HT1080 (cell line): ENCODE measurements around the gene OR6B3. TPM values are rescaled to one million over a fixed set of nuclear protein-coding genes. Genes with fewer than 3 reads are reported as not detected.
A peak's percentile ranks its signal among the peaks of the same experiment; 100 is the strongest.
"Not testable (repeated sequence)": the region's sequence is repeated elsewhere in the genome, so short reads cannot be mapped to it uniquely, and the experiment has no call there.

ENCODE experiments used
- DNase-seq: peaks from one replicate; pipeline ENCODE4 v3.0.0-alpha.2; 2015; ENCODE audit warnings: low read depth
- total RNA-seq: library from RNA; depleted of rRNA; stranded (reverse); fragments of >200 nt; shearing (Covaris generic); gene quantifications from 2 replicates; pipeline ENCODE4 v1.2.3, GENCODE V29; 2014

The OR6B3 gene
- total RNA-seq, 1 experiment from 2014 or later: not detected

DNA sequence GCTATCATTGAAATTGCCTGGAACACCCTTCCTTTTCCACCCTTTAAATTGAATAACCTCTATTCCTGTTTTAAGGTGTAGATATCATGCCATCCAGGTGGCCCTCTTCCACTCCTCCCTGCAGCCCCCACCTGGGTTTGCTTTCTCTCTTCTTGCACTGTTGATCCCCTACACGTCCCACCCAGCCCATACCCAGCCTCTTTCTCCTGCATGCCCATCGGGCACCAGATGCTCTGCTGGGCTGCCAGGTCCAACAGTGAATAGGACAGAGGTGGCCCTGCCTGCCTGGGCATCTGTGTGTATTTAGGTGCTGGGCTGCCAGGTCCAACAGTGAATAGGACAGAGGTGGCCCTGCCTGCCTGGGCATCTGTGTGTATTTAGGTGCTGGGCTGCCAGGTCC is 9.2 kb downstream of the OR6B3 start:
- not testable (repeated sequence) for DNase-seq

DNA sequence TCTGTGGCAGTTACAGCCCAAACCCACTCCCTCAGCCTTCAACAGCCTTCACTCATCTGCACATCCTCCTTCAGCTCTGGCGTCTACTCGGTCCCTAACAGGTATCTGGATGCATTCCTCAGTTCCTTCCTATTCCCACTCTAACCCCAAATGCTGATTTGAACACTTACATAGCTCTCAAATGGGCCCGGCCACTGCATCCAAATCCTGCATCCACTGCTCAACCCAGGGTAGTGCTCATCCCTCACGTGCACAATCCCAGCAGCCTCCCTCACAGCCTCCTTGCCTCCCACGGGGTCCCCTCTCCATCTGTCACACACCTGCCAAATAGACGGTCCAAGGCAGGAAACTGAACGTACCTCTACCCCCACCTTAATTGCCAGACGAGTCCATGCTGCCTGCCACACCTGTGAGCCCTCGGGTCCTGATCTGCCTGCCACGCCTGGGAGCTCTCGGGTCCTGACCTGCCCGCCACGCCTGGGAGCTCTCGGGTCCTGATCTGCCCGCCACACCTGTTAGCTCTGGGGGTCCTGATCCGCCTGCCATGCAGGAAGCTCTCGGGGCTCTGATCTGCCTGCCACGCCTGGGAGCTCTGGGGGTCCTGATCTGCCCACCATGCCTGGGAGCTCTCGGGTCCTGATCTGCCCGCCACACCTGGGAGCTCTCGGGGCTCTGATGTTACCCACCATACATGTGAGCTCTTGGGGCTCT is 9.9 kb downstream of the OR6B3 start:
- DNase-seq: no peak

DNA sequence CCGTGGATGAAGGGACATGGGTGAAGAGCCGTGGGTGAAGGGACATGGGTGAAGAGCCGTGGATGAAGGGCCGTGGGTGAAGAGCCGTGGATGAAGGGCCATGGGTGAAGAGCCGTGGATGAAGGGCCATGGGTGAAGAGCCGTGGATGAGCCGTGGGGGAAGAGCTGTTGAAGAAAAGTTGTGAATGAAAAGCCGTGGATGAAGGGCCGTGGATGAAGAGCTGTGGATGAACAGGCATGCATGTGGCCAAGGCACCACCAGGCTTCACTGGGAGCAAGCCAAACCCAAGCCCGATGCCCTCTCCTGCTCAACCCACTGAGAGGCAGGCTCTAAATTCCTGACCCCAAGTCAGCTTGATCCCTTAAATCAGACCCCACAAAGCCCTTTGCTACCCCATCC is 10.6 kb downstream of the OR6B3 start:
- DNase-seq: no peak

DNA sequence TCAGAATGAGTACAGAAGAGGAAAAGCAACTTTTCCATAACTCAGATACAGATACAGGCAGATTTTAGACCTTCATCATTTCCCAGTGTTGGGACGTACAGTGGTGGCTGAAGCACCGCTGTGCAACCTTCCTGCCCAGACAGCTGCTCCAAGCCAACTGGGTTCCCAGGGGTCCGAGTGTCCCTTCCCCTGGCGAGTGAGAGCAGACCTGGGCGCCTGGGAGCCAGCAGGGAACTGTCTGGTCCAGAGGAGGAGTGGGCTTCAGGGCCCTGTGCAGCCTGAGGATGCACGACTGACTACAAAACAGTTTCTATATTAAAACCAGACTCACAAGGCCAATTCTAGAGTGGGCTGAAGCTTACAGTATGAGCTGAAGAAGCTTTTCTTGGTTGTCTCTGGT is 12.0 kb downstream of the OR6B3 start:
- no peak for DNase-seq

DNA sequence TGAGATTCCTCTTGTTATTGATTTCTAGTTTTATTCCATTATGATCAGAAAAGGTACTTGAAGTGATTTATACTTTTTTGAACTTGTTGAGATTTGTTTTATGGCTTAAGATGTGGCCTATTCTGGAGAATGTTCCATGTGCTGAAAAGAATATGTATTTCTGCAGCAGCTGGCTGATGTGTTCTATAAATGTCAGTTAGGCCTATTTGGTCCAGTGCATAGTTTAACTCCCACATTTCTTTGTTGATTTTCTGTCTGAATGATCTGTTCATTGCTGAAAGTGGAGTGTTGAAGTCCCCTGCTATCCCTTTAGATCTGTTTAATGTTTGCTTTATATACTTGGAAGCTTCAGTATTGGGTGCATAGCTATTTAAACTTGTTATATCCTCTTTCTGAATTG is 16.0 kb downstream of the OR6B3 start:
- no peak for DNase-seq

DNA sequence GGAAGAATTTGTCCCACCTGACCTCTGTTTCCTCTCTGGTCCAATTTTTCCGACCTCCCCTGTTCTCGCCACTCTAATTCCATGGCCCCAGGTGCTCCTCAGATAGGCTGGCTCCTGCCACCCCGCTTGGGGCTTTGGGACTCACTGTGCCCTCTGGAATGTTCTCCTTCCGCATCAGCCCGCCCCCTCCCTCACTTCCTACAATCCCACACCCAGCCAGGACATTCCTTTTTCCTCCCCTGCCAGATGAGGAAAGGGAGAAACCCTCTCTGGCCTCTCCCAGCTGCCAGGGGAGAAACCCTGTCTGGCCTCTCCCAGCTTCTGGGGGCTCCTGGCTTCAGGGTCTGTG is 20.0 kb downstream of the OR6B3 start:
- no peak for DNase-seq

DNA sequence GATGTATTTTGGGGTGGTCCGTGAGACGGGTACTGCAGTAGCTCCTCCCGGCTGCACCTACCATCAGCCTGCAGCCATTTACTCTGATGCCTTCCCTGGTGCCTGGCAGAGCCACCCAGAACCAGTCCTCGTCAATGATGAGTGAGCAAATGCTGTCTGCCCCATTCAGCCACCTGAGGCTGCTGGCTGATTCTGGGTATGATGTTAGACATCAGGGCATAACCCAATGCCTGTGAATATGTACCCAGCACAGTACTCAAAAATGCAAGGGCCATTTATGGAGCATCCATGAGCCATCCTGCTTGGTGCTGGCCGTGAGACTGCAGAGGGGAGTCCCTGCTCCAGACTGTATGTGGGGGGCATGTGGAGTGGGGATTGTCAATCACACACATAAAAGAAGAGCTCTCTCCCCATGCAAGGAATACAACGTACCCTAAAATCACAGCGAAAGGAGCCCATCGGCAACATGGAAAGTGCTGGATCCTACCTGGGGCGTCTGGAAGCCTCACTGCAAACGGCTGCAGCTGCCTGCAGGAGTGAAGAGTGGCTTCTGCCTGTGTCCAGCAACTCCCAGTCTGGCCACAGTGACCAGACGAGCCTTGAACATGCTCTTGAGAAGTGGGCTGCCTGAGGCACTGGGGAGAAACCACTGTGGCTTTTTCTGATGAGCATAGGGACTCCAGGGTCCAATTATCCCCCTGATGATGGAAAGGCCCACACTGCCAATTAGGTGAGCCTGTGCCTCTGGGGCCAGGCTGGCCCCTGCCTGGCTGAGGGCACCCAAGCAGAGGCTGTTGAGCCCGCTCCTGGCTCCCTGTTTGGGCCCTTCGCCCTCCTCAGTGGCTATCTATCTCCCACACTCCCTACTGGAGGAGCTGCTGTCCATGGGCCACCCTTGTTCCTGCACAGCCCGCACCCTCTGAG is 20.7 kb downstream of the OR6B3 start:
- no peak for DNase-seq

DNA sequence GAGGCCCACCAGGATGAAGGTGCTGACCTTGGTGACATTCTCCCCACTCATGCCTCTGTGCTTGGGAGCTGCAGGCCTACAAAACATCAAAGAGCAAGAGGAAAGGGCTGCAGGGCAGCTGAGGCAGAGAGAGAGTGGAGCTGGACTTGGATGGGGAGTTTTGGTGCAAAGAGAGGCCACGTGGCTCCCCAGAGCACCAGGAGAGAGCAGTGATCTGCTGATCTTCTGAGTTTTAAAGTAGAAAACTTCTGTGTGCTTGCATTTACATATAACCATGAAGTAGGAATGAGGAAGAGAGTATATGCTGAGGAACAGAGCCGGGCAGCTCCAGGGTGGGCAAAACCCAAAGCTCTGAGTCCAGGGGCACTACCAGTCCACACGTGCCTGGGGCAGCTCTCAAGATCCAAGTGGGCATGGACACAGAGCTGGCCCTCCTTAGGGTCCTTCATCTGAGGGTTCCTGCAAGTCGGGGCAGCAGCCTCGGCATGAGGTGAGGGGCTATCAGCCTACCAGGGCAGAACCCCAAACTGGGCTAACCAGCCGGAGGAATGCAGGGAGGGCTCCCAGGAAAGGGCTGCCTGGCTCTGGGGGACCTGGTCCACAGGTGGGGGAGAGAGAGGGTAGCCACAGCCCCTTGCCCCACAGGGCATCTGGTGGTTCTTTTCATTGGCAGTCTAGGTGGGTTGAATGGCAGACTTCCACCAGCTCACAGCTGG is 22.8 kb downstream of the OR6B3 start, which contains the start of gene OR6B2:
OR6B2 (minus strand) TSS at position 51 of the 716 bp plus-strand sequence; CDS start at position 51, 0 bp downstream.
- no peak for DNase-seq

DNA sequence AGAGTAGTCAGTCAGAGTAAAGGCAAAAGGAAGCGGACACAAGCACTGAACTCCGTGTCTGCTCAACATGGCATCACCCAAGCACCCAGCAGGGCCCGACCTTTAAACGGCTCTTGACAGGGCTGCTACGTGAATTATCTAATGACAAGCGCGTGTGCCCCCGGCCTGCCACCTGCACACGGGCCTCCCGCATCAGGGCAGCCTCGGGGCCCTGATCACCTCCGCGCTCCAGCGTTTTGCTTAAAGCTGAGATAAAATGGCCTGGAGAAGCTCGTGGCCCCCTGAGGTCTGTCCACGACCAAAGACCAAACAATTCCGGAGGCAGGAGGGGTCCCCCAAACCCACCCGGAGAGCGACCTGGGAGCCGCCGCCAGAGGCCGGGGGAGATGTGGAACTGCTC is 28.6 kb downstream of the OR6B3 start:
- DNase-seq: no peak

DNA sequence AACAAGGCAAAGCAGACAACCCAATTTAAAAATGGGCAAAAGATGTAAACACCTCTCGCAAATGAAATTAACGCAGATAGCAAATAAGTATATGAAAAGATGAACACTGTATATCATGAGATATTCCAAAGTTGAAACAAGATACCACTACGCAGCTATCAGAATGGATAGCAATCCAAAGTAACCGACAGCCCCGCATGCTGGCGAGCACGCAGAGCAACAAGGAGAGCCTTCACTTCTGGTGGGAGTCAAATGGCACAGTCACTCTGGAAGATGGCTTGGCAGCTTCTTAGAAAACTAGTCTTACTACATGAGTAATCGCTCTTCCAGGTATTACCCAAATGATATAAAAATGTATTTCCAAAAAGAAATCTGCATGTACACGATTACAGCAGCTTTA is 29.5 kb downstream of the OR6B3 start:
- no peak for DNase-seq

DNA sequence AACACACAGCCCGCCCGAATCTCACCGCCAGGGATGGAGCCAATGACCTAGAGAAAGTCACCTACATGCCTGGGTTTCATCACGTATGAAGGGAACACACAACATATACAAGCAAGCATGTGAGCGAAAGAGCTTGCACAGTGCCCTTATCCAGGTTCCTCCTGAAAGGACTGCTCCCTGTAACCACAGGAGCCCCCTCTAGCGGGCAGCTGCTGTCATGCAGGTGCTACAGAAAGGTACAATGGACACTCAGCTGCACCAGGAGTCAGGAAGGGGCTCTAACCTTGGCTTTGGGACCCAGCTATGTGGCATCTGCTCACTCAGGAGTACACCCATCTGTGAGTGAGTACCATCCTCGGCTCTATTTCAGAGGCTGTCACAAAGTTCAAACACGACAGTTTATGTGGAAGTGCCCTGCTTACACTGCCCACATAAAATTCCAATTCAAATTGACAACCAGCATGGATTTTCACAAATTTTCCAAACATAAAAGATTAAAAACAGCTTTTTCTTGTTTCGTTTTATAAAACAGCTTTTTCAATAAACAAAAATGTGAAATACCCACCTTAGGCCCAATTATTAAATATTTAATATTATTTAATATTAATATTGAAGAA is 31.7 kb downstream of the OR6B3 start:
- peak; percentile 46 for DNase-seq

DNA sequence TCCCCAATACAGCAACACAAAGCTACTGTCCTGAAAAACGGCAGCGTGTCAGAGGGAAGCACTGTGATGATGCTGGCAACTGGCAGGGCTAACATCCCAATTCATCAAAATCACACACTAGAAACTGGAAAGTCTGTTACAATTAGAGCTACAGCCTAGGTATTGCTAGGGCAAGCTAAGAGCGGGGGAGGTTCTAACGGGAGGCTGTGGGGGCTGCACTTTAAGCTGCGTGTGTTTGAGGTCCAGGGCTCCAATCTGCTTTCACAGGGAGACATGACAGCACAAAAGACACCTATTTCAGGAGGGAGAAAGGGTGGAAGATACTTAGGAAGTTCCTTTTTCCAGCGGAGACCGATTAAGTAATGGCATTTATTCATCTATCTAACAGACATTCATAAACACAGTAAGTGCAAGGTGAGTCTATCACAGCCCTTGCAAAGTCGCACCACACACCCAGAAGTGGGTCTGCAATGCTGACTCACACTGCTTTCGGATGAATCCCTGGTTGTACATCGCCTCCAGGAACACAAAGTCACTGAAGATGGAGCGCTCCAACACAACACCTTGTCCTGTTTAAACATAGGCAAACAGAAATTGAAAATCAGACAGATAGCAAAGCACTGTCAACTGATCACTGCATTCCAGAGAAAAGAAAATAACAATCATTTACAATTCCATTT is 35.1 kb downstream of the OR6B3 start:
- DNase-seq: no peak

DNA sequence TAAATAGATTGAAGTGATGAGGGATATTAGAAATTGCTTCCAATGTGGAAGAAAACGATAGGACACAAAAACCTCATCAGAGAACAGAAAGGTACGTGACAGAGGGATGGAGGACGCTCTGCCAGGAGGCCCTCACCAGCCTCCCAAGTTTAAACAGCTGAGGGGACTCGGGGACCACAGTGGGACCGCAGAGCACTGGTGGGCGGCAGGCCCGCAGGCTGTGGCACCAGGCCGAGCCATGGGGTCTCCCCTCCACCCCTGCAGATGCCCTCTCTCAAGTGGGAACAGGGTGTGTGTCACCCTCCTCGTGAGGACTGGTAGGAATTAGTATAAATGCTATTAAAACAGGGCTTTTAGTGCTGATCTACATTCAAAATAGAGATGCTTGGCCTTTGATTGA is 39.0 kb downstream of the OR6B3 start:
- no peak for DNase-seq

DNA sequence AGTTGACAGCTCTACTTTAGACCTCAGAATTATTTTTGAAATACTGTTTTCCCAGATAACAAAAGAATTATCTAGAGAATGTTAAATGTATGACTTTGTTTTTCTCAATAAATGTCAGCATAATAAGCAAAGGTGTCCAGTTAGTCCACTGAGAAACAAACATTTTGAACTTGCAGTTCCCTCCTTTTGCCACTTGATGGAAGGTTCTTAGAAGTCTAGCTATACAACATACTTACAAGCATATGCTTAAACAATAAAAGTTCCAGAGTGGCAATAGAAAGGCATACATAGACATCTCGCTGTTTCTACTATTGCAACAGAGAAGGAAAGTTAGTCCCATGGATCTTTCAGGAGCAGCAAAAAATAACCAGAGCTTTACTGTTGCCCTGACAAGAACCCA is 40.0 kb downstream of the OR6B3 start:
- peak; percentile 8 for DNase-seq

DNA sequence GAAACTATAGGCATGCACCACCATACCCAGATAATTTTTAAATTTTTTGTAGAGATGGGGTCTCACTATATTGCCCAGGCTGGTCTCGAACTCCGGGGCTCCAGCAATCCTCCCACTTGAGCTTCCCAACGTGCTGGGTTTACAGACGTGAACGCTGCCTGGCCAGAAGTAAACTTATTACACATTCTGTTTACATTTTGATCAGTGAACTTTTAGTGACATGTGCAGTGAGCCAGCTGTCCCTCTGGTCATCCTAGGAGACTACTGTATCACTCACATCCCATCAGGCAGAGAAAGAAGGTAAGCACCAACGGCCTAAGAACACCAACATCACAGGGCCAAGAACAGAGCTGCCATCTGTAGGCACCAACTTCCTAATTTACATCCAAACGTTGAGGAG is 50.3 kb downstream of the OR6B3 start:
- no peak for DNase-seq

DNA sequence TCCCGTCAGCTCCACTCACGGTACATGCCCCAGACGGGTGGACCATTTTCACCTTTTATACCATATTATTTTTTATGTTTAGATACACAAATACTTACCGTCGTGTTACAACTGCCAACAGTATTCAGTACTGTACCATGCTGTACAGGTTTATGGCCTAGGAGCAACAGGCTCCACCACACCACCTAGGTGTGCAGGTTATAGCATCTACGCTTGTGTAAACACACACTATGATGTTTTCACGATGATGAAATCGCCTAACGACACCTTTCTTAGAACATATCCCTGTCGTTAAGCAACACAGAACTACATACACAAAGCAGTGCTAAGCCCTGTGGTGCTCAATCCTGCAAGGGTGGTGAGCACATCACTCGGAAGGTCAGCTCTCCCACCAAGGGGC is 52.6 kb downstream of the OR6B3 start:
- no peak for DNase-seq

DNA sequence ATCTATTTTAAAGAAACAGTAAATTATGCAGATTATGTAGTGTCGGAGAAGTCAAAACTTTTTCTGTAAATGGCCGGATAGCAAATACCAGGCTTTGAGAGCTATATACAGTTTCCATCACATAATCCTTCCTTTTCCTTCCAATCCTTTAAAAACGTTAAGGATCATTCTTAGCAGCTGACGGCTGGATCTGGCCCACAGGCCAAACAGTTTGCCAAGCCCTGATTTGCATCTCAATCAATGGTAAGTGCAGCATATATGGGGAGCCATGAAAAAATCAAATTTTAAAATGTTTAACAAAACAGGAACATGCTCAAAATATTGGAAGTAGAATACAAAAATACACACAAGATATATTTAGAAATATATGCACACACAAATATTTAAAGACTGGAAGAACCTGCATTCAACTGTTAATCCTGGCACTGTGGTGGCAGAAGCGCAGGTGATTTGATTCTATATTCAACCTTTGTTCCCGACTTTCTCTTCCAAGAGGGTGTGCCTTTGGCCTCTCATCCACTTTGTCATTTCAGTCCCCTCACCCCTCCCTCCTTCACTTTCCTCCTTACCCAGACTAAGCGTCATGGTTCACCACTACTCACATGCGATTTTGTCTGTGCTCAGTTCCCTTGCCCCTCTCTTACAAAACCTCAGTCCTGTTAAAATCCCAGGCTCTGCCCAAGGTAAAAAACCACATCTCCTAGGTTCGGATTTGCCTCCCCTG is 55.5 kb downstream of the OR6B3 start:
- DNase-seq: no peak
